Measurements from ENCODE around the gene ZBTB7C. TPM values are rescaled to one million over a fixed set of nuclear protein-coding genes. Genes with fewer than 3 reads are reported as not detected.

ZBTB7C gene
- total and polyA plus RNA-seq, 10 of the 15 experiments (the other 5 are each of a cell fraction or from before 2014, with no cell fraction given) = under 0.01 to 0.08 (median 0.01) TPM; not detected in 7

DNA sequence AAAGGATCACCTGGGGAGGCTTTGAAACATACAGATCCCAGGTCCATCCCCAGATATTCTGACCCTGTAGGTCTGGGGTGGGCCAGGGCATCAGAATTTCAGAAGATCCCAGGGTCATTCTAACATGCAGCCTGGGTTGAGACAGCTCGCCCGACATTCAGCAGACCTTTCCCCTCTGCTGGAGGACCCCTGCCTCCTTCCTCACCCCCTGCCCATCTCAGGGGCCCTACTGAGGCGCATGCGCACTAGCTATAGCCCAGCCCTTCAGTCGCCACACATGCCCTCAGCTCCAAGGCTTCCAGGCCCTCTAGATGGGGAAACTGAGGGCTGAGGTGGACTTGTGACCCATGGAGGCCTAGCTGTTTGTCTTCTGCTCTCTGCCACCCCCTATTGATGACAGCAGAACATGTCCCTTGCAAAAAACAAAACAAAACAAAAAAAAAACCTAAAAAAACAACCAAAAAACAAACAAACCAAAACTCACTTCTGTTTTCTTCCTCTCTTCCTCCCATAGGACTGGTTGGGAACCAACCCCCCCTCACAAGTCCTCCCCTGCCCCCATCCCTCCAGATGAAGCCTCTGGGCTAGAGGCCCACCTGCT lies 91.3 kb downstream of the ZBTB7C start:
- no peaks in the 10 kb centered on the region; the same call in 2 of the 3 replicates for H3K9me3 ChIP-seq (replicated peaks; ENCODE audit: control insufficient read depth, insufficient read depth, low read length)
- CTCF ChIA-PET = no interaction called here
- no peaks in the 10 kb centered on the region for H3K4me1 ChIP-seq (ENCODE audit: control insufficient read depth, insufficient read depth, low read length)
- no peak overlapping the region for H3K4me2 ChIP-seq (ENCODE audit: control insufficient read depth, insufficient read depth)
- H4K20me1 ChIP-seq (ENCODE audit: control insufficient read depth, insufficient read depth) = no peaks in the 10 kb centered on the region
- POLR2A ChIA-PET = no interaction called here
- no peak overlapping the region for H2AFZ ChIP-seq (ENCODE audit: control insufficient read depth, low read depth, low read length)
- H3K36me3 ChIP-seq (ENCODE audit: control insufficient read depth in 2 of 2, insufficient read depth in 2 of 2, low read length in 1 of 2) = no peaks in the 10 kb centered on the region
- FAIRE-seq (no peak), ATAC-seq (no peak), DNase-seq (ENCODE audit: low read depth, low spot score) (no peak)
- 46% methylated on average over 5 of the region's 5 CpGs for WGBS (ENCODE audit: insufficient coverage, insufficient replicate concordance, low lambda C conversion rate, missing lambda C conversion rate)
- SMC1A ChIA-PET (ENCODE audit: uncharacterized antibody, unreplicated experiment) = interaction anchor here (0.9 kb wide), 1 partner anchor 12 kb away, joined by 3 read pairs; no protein-coding TSS in a partner anchor
- no peak overlapping the region for H3K4me3 ChIP-seq
- intact Hi-C loops (cut with micrococcal nuclease; ENCODE audit: unreplicated experiment) = no loop called here
- in situ Hi-C loops (cut with MboI) = no loop called here
- BruUV-seq (replicated peaks) = no TSS peak
- RAD21 ChIA-PET (ENCODE audit: unreplicated experiment) = no interaction called here
- no peak overlapping the region for H3K27ac ChIP-seq (ENCODE audit: control insufficient read depth, insufficient read depth)
- no peak overlapping the region for H3K9ac ChIP-seq (ENCODE audit: control insufficient read depth, insufficient read depth, low read length)
- H3K27me3 ChIP-seq (replicated peaks in 1 of 2; ENCODE audit: control insufficient read depth in 2 of 2, insufficient read depth in 2 of 2, low read length in 1 of 2) = peaks cover 0 to 5% of the 10 kb centered on the region in 2 experiments; a peak in 3 of 4 replicates
- H3K79me2 ChIP-seq (ENCODE audit: control insufficient read depth, insufficient read depth, low read length) = no peaks in the 10 kb centered on the region
- TF ChIP-seq, protein P1, sequence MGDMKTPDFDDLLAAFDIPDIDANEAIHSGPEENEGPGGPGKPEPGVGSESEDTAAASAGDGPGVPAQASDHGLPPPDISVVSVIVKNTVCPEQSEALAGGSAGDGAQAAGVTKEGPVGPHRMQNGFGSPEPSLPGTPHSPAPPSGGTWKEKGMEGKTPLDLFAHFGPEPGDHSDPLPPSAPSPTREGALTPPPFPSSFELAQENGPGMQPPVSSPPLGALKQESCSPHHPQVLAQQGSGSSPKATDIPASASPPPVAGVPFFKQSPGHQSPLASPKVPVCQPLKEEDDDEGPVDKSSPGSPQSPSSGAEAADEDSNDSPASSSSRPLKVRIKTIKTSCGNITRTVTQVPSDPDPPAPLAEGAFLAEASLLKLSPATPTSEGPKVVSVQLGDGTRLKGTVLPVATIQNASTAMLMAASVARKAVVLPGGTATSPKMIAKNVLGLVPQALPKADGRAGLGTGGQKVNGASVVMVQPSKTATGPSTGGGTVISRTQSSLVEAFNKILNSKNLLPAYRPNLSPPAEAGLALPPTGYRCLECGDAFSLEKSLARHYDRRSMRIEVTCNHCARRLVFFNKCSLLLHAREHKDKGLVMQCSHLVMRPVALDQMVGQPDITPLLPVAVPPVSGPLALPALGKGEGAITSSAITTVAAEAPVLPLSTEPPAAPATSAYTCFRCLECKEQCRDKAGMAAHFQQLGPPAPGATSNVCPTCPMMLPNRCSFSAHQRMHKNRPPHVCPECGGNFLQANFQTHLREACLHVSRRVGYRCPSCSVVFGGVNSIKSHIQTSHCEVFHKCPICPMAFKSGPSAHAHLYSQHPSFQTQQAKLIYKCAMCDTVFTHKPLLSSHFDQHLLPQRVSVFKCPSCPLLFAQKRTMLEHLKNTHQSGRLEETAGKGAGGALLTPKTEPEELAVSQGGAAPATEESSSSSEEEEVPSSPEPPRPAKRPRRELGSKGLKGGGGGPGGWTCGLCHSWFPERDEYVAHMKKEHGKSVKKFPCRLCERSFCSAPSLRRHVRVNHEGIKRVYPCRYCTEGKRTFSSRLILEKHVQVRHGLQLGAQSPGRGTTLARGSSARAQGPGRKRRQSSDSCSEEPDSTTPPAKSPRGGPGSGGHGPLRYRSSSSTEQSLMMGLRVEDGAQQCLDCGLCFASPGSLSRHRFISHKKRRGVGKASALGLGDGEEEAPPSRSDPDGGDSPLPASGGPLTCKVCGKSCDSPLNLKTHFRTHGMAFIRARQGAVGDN (IDR thresholded peaks at IDR 0.05) = no peak
- TF ChIP-seq, protein P2, sequence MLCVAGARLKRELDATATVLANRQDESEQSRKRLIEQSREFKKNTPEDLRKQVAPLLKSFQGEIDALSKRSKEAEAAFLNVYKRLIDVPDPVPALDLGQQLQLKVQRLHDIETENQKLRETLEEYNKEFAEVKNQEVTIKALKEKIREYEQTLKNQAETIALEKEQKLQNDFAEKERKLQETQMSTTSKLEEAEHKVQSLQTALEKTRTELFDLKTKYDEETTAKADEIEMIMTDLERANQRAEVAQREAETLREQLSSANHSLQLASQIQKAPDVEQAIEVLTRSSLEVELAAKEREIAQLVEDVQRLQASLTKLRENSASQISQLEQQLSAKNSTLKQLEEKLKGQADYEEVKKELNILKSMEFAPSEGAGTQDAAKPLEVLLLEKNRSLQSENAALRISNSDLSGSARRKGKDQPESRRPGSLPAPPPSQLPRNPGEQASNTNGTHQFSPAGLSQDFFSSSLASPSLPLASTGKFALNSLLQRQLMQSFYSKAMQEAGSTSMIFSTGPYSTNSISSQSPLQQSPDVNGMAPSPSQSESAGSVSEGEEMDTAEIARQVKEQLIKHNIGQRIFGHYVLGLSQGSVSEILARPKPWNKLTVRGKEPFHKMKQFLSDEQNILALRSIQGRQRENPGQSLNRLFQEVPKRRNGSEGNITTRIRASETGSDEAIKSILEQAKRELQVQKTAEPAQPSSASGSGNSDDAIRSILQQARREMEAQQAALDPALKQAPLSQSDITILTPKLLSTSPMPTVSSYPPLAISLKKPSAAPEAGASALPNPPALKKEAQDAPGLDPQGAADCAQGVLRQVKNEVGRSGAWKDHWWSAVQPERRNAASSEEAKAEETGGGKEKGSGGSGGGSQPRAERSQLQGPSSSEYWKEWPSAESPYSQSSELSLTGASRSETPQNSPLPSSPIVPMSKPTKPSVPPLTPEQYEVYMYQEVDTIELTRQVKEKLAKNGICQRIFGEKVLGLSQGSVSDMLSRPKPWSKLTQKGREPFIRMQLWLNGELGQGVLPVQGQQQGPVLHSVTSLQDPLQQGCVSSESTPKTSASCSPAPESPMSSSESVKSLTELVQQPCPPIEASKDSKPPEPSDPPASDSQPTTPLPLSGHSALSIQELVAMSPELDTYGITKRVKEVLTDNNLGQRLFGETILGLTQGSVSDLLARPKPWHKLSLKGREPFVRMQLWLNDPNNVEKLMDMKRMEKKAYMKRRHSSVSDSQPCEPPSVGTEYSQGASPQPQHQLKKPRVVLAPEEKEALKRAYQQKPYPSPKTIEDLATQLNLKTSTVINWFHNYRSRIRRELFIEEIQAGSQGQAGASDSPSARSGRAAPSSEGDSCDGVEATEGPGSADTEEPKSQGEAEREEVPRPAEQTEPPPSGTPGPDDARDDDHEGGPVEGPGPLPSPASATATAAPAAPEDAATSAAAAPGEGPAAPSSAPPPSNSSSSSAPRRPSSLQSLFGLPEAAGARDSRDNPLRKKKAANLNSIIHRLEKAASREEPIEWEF (IDR thresholded peaks at IDR 0.05; ENCODE audit: insufficient replicate concordance, low read depth, low read length) = no peak
- TF ChIP-seq, protein P3, sequence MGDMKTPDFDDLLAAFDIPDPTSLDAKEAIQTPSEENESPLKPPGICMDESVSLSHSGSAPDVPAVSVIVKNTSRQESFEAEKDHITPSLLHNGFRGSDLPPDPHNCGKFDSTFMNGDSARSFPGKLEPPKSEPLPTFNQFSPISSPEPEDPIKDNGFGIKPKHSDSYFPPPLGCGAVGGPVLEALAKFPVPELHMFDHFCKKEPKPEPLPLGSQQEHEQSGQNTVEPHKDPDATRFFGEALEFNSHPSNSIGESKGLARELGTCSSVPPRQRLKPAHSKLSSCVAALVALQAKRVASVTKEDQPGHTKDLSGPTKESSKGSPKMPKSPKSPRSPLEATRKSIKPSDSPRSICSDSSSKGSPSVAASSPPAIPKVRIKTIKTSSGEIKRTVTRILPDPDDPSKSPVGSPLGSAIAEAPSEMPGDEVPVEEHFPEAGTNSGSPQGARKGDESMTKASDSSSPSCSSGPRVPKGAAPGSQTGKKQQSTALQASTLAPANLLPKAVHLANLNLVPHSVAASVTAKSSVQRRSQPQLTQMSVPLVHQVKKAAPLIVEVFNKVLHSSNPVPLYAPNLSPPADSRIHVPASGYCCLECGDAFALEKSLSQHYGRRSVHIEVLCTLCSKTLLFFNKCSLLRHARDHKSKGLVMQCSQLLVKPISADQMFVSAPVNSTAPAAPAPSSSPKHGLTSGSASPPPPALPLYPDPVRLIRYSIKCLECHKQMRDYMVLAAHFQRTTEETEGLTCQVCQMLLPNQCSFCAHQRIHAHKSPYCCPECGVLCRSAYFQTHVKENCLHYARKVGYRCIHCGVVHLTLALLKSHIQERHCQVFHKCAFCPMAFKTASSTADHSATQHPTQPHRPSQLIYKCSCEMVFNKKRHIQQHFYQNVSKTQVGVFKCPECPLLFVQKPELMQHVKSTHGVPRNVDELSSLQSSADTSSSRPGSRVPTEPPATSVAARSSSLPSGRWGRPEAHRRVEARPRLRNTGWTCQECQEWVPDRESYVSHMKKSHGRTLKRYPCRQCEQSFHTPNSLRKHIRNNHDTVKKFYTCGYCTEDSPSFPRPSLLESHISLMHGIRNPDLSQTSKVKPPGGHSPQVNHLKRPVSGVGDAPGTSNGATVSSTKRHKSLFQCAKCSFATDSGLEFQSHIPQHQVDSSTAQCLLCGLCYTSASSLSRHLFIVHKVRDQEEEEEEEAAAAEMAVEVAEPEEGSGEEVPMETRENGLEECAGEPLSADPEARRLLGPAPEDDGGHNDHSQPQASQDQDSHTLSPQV (IDR thresholded peaks at IDR 0.05) = no peak
- TF ChIP-seq NR2C1 (IDR thresholded peaks at IDR 0.05) (no peak), WRNIP1 (IDR thresholded peaks at IDR 0.05; ENCODE audit: borderline replicate concordance, low read depth, low read length) (no peak), SMC3 (IDR thresholded peaks at IDR 0.05; ENCODE audit: borderline replicate concordance, low read length) (no peak), ZNF274 (IDR thresholded peaks at IDR 0.05; ENCODE audit: insufficient read depth, insufficient read length) (no peak), CHD2 (IDR thresholded peaks at IDR 0.05; ENCODE audit: borderline replicate concordance, low read depth, low read length) (no peak), HDAC2 (IDR thresholded peaks at IDR 0.05) (no peak), ZNF217 (IDR thresholded peaks at IDR 0.05) (no peak), HDAC6 (IDR thresholded peaks at IDR 0.05; ENCODE audit: unreplicated experiment) (no peak)

All from GM12878 (cell line).